22Rv1 (cell line): ENCODE data around the gene NXPE1.

ENCODE experiments used
- H3K27ac ChIP-seq: fragments of 450-650 bp; 2 replicates; pipeline ENCODE4 v1.5.1; 2017
- CTCF ChIP-seq: fragments of 450-650 bp; IDR thresholded peaks from 2 replicates; pipeline ENCODE4 v1.5.1; 2017; ENCODE audit warnings: mild to moderate bottlenecking
- ZFX ChIP-seq: fragments of 450-650 bp; IDR thresholded peaks from 2 replicates; pipeline ENCODE4 v1.6.1; 2017; ENCODE audit warnings: antibody characterized with exemption, borderline replicate concordance

The NXPE1 gene

GRCh38 chr11:114501901-114502300 is 57.8 kb downstream of the NXPE1 start:
- no peak overlapping the region for H3K27ac ChIP-seq
- TF ChIP-seq CTCF (no peak), ZFX (no peak)

GRCh38 chr11:114499756-114500155 is 59.9 kb downstream of the NXPE1 start:
- no peak overlapping the region for H3K27ac ChIP-seq
- TF ChIP-seq ZFX (no peak), CTCF (no peak)

- TF ChIP-seq CTCF = no peak
- no peak for TF ChIP-seq ZFX
These were observed 62.8 kb downstream of the NXPE1 start for GRCh38 chr11:114496915-114497314.

GRCh38 chr11:114483929-114484328 is 75.8 kb downstream of the NXPE1 start:
- no peak for TF ChIP-seq ZFX
- no peak for TF ChIP-seq CTCF
- H3K27ac ChIP-seq = no peak overlapping the region

More at GRCh38 chr11:114496915-114497314, 62.8 kb downstream of the NXPE1 start:
- H3K27ac ChIP-seq = no peak overlapping the region

GRCh38 chr11:114482114-114482513 is 77.6 kb downstream of the NXPE1 start:
- H3K27ac ChIP-seq = no peak overlapping the region
- TF ChIP-seq CTCF (no peak), ZFX (no peak)

- H3K27ac ChIP-seq = no peak overlapping the region
- TF ChIP-seq ZFX = no peak
- no peak for TF ChIP-seq CTCF
These were observed 80.3 kb downstream of the NXPE1 start for GRCh38 chr11:114479331-114479730.

GRCh38 chr11:114478768-114479167 is 80.9 kb downstream of the NXPE1 start:
- TF ChIP-seq CTCF (no peak), ZFX (no peak)
- no peak overlapping the region for H3K27ac ChIP-seq
